ENCODE results near the gene LAMA1. TPM values are rescaled to one million over a fixed set of nuclear protein-coding genes. Genes with fewer than 3 reads are reported as not detected.

The LAMA1 gene
- total and polyA plus RNA-seq, 2 of the 4 experiments (the other 2 are of a cell fraction) = 10.9 to 15.5 TPM

DNA sequence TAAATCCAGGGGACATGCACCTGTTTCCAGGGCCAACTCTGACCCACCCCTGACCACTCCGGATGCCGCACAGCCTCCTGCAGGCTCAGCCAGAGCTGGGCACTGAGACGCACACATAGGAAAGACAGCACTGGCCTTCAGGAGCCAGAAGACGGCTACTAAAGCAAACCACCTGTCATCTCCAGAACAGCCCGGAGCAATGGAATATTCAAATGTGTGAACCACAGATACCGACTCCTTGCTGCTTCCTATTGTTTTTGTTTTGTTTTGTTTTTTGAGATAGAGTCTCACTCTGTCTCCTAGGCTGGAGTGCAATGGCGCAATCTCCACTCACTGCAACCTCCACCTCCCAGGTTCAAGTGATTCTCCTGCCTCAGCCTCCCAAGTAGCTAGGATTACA is 94.0 kb downstream of the LAMA1 start:
- no TSS peak for BruUV-seq (replicated peaks)
- Histone ChIP-seq H3K27me3 (ENCODE audit: control insufficient read depth, insufficient read depth, low read length) (no peaks in the 10 kb centered on the region), H3K56ac (ENCODE audit: extremely low read depth, insufficient read depth, low read length) (no peak overlapping the region), H4K5ac (ENCODE audit: low read depth, low read length) (no peak overlapping the region), H3K18ac (ENCODE audit: low read depth, low read length) (no peak overlapping the region), H3K4me1 (ENCODE audit: control insufficient read depth, insufficient read depth, low read length) (no peaks in the 10 kb centered on the region), H2AFZ (replicated peaks; ENCODE audit: low read length, poor library complexity) (no peak overlapping the region), H4K91ac (ENCODE audit: insufficient read depth, low read depth, low read length) (no peak overlapping the region), H3K36me3 (ENCODE audit: control insufficient read depth, insufficient read depth, low read length) (peaks cover 9% of the 10 kb centered on the region), H2BK5ac (ENCODE audit: low read depth, low read length, poor library complexity, severe bottlenecking) (no peak overlapping the region), H2BK20ac (ENCODE audit: low read depth, low read length) (no peak overlapping the region), H3K79me1 (ENCODE audit: low read depth in 1 of 2, low read length in 2 of 2) (no peaks in the 10 kb centered on the region), H3K9me3 (ENCODE audit: control insufficient read depth, insufficient read depth, low read length) (no peaks in the 10 kb centered on the region), H2AK9ac (replicated peaks; ENCODE audit: low read depth, low read length, poor library complexity) (peak overlapping the region; percentile 44), H4K20me1 (ENCODE audit: insufficient read depth, low read length) (no peaks in the 10 kb centered on the region), H3K14ac (replicated peaks; ENCODE audit: low read depth, low read length) (no peak overlapping the region), H3K4ac (ENCODE audit: low read depth, low read length) (no peak overlapping the region), H3K4me3 (ENCODE audit: insufficient read depth, low read depth, low read length) (no peak overlapping the region), H3K9me1 (ENCODE audit: insufficient read depth, low read length) (no peaks in the 10 kb centered on the region), H3K27ac (ENCODE audit: insufficient read depth, low read length) (no peak overlapping the region), H2BK120ac (ENCODE audit: low read depth, low read length) (no peak overlapping the region), H2BK15ac (ENCODE audit: low read depth, low read length) (no peak overlapping the region), H4K8ac (ENCODE audit: low read depth in 2 of 2, low read length in 2 of 2) (no peak overlapping the region), H3K23ac (ENCODE audit: low read depth, low read length) (no peak overlapping the region), H2AK5ac (ENCODE audit: low read depth, low read length) (no peak overlapping the region), H3K9ac (ENCODE audit: low read depth, low read length) (no peak overlapping the region), H3K4me2 (ENCODE audit: low read depth, low read length) (no peak overlapping the region)
- intact Hi-C loops (cut with micrococcal nuclease) (no loop called here), dilution Hi-C loops (cut with HindIII; ENCODE audit: low sequenced_read_pairs, unreplicated experiment) (no loop called here), in situ Hi-C loops (cut with MboI; ENCODE audit: low sequenced_read_pairs) (no loop called here)
- no peak for TF ChIP-seq RAD21 (IDR thresholded peaks at IDR 0.05; ENCODE audit: low read length)
- TF ChIP-seq, protein P1, sequence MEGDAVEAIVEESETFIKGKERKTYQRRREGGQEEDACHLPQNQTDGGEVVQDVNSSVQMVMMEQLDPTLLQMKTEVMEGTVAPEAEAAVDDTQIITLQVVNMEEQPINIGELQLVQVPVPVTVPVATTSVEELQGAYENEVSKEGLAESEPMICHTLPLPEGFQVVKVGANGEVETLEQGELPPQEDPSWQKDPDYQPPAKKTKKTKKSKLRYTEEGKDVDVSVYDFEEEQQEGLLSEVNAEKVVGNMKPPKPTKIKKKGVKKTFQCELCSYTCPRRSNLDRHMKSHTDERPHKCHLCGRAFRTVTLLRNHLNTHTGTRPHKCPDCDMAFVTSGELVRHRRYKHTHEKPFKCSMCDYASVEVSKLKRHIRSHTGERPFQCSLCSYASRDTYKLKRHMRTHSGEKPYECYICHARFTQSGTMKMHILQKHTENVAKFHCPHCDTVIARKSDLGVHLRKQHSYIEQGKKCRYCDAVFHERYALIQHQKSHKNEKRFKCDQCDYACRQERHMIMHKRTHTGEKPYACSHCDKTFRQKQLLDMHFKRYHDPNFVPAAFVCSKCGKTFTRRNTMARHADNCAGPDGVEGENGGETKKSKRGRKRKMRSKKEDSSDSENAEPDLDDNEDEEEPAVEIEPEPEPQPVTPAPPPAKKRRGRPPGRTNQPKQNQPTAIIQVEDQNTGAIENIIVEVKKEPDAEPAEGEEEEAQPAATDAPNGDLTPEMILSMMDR (conservative IDR thresholded peaks at IDR 0.05; ENCODE audit: low read depth, low read length) = no peak
- TF ChIP-seq RCOR1 (IDR thresholded peaks at IDR 0.05; ENCODE audit: insufficient replicate concordance, low read length) = no peak
- TF ChIP-seq POLR2A (IDR thresholded peaks at IDR 0.05; ENCODE audit: low read depth, low read length) = no peak
- no peak for TF ChIP-seq RFX5 (IDR thresholded peaks at IDR 0.05; ENCODE audit: low read depth, low read length)
- no peak for TF ChIP-seq MAFK (IDR thresholded peaks at IDR 0.05; ENCODE audit: low read depth, low read length)
- no peak for TF ChIP-seq MXI1 (IDR thresholded peaks at IDR 0.05; ENCODE audit: borderline replicate concordance, low read depth, low read length)
- TF ChIP-seq ELK1 (IDR thresholded peaks at IDR 0.05; ENCODE audit: borderline replicate concordance, low read depth, low read length) = no peak
- TF ChIP-seq MAZ (IDR thresholded peaks at IDR 0.05; ENCODE audit: borderline replicate concordance, low read depth, low read length) = no peak
- no peak for TF ChIP-seq USF2 (IDR thresholded peaks at IDR 0.05; ENCODE audit: low read depth, low read length)
- no peak for TF ChIP-seq NFE2L2 (IDR thresholded peaks at IDR 0.05; ENCODE audit: low read depth, low read length)
- TF ChIP-seq BHLHE40 (IDR thresholded peaks at IDR 0.05; ENCODE audit: low read depth, low read length) = no peak
- no peak for TF ChIP-seq SMC3 (IDR thresholded peaks at IDR 0.05; ENCODE audit: low read depth, low read length)
- no peak for TF ChIP-seq FOS (IDR thresholded peaks at IDR 0.05; ENCODE audit: low read depth, low read length)
- ChIA-PET CTCF (no interaction called here), POLR2A (ENCODE audit: unreplicated experiment) (no interaction called here)
- DNase-seq (no peak), ATAC-seq (ENCODE audit: low read depth) (no peak)
- WGBS, 2 experiments (ENCODE audit: extremely low coverage in 2 of 2, insufficient read length in 1 of 2) = 87% methylated on average over 3 of the region's 7 CpGs; no CpG with 5 or more reads in 1 of the 2 experiments
